ENCODE data around the gene HAL. TPM values are rescaled to one million over a fixed set of nuclear protein-coding genes. Genes with fewer than 3 reads are reported as not detected.

Gene HAL
- total RNA-seq, 1 experiment from 2014 or later = 1.8 TPM

- TF ChIP-seq POLR2A (IDR thresholded peaks at IDR 0.05; ENCODE audit: borderline replicate concordance, extremely low read depth, insufficient read depth, insufficient read length) = no peak
- TF ChIP-seq EGR1 (IDR thresholded peaks at IDR 0.05; ENCODE audit: low read depth) = no peak
- TF ChIP-seq ELF1 (IDR thresholded peaks at IDR 0.05; ENCODE audit: borderline replicate concordance, low read depth) = no peak
- TF ChIP-seq SIN3A (IDR thresholded peaks at IDR 0.05; ENCODE audit: low read depth) = no peak
- no peak for TF ChIP-seq JUND (IDR thresholded peaks at IDR 0.05)
- no peak for TF ChIP-seq YY1 (IDR thresholded peaks at IDR 0.05; ENCODE audit: extremely low read depth, insufficient replicate concordance, low read depth, low read length)
These were observed 1.1 kb upstream of the HAL start (continued) for GRCh38 chr12:95997276-95997675.

GRCh38 chr12:95995238-95996031 is 709 bp downstream of the HAL start:
- H3K36me3 ChIP-seq (ENCODE audit: control insufficient read depth in 1 of 2, insufficient read depth in 2 of 2, low read length in 2 of 2) = no peaks in the 10 kb centered on the region; a peak in 1 of 4 replicates
- no peaks in the 10 kb centered on the region for H3K79me2 ChIP-seq (ENCODE audit: insufficient read depth, low read length)
- H3K9ac ChIP-seq (ENCODE audit: low read length) = no peak overlapping the region
- intact Hi-C loops (cut with micrococcal nuclease) = no loop called here
- DNase-seq (ENCODE audit: low read depth, low spot score) (no peak), ATAC-seq (no peak)
- no peak overlapping the region for H2AFZ ChIP-seq (ENCODE audit: low read depth, low read length, poor library complexity, severe bottlenecking)
- H3K4me1 ChIP-seq (ENCODE audit: control insufficient read depth in 1 of 2, insufficient read depth in 2 of 2, low read length in 2 of 2) = no peaks in the 10 kb centered on the region
- no TSS peak for BruUV-seq (replicated peaks)
- no peak overlapping the region for H3K27ac ChIP-seq (ENCODE audit: low read depth, low read length)
- no peaks in the 10 kb centered on the region for H3K27me3 ChIP-seq (ENCODE audit: insufficient read depth, low read length)
- ChIA-PET RAD21 (ENCODE audit: low non-redundant PET in 1 of 2, low total read pairs in 2 of 2, uncharacterized antibody in 2 of 2, unreplicated experiment in 2 of 2) (no interaction called here), POLR2A (no interaction called here), CTCF (no interaction called here)
- no peaks in the 10 kb centered on the region for H3K9me2 ChIP-seq (ENCODE audit: insufficient read depth)
- no peak overlapping the region for H3K4me3 ChIP-seq (replicated peaks in 1 of 2; ENCODE audit: low read depth in 1 of 2, low read length in 2 of 2)
- H3K4me2 ChIP-seq (ENCODE audit: low read length) = no peak overlapping the region
- no peaks in the 10 kb centered on the region for H4K20me1 ChIP-seq (ENCODE audit: insufficient read depth)
- no peaks in the 10 kb centered on the region for H3K9me3 ChIP-seq (ENCODE audit: control insufficient read depth in 1 of 2, insufficient read depth in 1 of 2, low read depth in 1 of 2, low read length in 2 of 2)
- TF ChIP-seq MAX (IDR thresholded peaks at IDR 0.05) = no peak
- no peak for TF ChIP-seq CEBPB (IDR thresholded peaks at IDR 0.05; ENCODE audit: low read depth)
- TF ChIP-seq CBX3 (IDR thresholded peaks at IDR 0.05; ENCODE audit: low read depth) = no peak
- no peak for TF ChIP-seq ATF3 (IDR thresholded peaks at IDR 0.05)
- TF ChIP-seq JUND (IDR thresholded peaks at IDR 0.05) = no peak
- no peak for TF ChIP-seq EZH2phosphoT487 (IDR thresholded peaks at IDR 0.05; ENCODE audit: borderline replicate concordance)
- TF ChIP-seq RAD21 (IDR thresholded peaks at IDR 0.05; ENCODE audit: low read depth) = no peak
- TF ChIP-seq EGR1 (IDR thresholded peaks at IDR 0.05; ENCODE audit: low read depth) = no peak
- no peak for TF ChIP-seq REST (IDR thresholded peaks at IDR 0.05; ENCODE audit: low read depth)
- TF ChIP-seq SRF (IDR thresholded peaks at IDR 0.05; ENCODE audit: low read depth) = no peak
- no peak for TF ChIP-seq SIN3A (IDR thresholded peaks at IDR 0.05; ENCODE audit: low read depth)
- no peak for TF ChIP-seq ZNF274 (IDR thresholded peaks at IDR 0.05; ENCODE audit: low read depth, low read length)
